OCI-LY7 (cell line): ENCODE results near the gene VEGFD.

Source experiments
- EZH2phosphoT487 ChIP-seq: fragments of 200-600 bp; sonication (generic); IDR thresholded peaks from 2 replicates; pipeline ENCODE4 v1.6.1; 2018; ENCODE audit warnings: low read depth, borderline replicate concordance, mild to moderate bottlenecking, mixed run types, antibody characterized with exemption, low read length, moderate library complexity, mixed read lengths
- TF ChIP-seq, protein P1 (sequence below): fragments of 200-600 bp; sonication (generic); conservative IDR thresholded peaks from 2 replicates; pipeline ENCODE4 v1.5.1; 2014; ENCODE audit warnings: mild to moderate bottlenecking, antibody characterized with exemption, low read length, moderate library complexity, mixed read lengths

GRCh38 chrX:15373976-15374375, 10.2 kb downstream of the VEGFD start:
- TF ChIP-seq, protein P1, sequence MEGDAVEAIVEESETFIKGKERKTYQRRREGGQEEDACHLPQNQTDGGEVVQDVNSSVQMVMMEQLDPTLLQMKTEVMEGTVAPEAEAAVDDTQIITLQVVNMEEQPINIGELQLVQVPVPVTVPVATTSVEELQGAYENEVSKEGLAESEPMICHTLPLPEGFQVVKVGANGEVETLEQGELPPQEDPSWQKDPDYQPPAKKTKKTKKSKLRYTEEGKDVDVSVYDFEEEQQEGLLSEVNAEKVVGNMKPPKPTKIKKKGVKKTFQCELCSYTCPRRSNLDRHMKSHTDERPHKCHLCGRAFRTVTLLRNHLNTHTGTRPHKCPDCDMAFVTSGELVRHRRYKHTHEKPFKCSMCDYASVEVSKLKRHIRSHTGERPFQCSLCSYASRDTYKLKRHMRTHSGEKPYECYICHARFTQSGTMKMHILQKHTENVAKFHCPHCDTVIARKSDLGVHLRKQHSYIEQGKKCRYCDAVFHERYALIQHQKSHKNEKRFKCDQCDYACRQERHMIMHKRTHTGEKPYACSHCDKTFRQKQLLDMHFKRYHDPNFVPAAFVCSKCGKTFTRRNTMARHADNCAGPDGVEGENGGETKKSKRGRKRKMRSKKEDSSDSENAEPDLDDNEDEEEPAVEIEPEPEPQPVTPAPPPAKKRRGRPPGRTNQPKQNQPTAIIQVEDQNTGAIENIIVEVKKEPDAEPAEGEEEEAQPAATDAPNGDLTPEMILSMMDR: no peak
- TF ChIP-seq EZH2phosphoT487: no peak
